Stimulated activated CD8-positive, alpha-beta memory T cell treated with anti-CD3 and anti-CD28 coated beads, Interleukin-15, amount 100 ng/mL, for 1 hour (primary cell): Measurements from ENCODE around the gene NPR3.

Experiments
- DNase-seq: peaks from one replicate; pipeline ENCODE4 v3.0.0-alpha.2; 2020; ENCODE audit warnings: low read depth

Gene NPR3

DNA sequence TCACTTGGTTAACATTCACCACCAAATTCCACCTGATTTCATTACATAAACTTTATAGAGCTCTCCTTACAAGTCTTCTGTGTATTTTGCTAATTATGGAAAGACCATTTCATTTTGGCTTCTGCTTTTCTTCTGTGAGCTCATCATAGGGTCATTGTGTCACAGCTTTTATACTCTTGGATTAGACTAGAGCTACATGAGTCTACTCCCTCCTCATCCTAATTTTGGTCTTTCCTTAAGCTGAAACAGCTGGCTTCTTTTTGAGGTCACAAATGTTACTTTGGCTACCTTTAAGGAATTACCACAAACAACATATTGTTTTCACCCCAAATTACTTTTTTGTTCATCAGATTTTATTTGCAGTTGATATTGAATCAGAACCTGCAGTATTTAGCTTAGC lies 103.0 kb downstream of the NPR3 start:
- DNase-seq: no peak

DNA sequence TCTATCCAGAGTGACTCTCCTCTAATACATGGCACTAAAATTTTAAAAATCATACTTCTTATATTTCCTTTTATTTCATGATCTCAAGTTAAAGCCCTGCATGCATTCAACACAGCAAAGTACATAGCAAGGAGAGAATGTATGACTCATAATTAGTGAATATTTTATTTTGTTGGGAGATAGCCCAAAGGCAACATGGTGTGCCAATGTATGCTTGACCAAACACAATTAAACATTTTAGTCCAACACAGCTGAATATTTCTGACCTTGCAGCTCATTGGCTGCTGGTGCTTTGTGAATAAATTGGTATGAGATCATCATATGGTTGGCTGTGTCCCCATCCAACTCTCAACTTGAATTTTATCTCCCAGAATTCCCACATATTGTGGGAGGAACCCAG lies 103.5 kb downstream of the NPR3 start:
- no peak for DNase-seq

DNA sequence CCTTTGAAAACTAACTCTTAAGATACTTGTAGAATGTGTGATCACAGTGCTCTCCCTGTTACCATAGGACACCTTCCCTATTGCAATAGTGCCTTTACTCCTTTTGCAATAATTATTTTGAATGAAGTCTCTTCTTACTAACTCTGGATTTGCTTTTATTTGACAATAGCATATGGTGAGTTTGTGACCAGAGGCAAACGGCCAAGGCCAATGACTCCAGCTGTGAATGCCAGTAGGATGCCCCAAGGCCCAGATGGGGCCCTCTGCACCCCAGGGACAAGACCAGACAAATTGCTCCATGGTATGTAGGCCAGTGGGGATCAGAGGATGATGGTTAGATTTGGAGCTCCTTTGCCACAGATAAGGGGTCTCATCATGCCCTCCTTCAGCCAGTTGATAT lies 116.9 kb downstream of the NPR3 start:
- no peak for DNase-seq

DNA sequence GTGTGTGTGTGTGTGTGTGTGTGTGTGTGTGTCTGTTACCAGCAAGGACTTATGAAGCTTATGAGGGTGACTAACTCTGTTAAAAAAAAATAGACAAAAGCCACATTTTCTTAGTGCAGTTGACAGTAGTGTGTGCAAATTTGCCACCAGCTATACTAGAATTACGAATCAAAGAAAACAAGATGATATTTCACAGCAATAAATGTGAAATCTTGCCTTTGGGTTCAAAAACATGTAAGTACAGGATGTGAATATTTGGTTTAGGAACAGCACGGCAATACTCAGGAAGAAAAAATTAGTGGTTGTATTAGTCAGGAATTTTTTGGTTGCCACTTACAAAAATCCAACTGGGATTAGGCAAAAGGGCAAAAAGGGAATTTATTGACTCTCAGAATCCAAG lies 117.4 kb downstream of the NPR3 start:
- DNase-seq: no peak

DNA sequence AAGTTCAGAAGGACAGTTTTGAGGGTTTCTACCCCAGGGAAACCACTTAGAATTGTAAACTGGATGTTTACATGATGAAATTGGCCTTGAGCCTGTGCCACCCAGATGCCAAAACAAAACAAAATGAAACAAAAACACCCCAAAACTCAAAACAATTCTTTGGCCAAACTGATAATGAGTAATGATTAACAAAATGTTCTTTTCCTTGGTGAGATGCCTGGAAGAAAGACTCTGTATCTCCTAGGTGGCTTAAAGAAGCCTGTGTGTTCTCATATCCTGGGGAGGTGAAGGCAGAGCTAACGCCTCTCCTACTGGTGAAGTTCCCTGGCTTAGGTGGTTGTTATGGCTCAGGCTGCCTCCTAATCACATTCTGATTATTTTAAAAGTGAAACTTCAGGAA lies 120.5 kb downstream of the NPR3 start:
- DNase-seq: no peak

DNA sequence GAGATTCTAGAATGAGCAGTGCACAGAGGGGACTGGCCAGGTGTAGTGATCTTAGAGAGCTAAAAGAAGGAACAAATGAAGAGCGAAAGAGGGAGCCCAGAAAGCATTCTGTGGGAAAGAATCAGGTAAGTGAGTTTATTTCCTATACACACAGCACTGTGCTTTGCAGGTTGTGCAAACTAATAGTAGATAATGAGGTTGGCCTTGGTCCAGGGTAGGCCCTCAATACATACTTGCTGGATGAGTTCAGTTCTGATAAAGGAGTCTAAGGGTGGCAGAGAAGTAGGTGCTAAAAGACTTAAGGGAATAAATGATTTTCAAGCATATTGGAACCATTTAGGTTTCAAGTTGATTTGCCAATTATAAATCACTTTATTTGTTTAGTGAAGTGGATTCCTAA lies 122.0 kb downstream of the NPR3 start:
- no peak for DNase-seq

DNA sequence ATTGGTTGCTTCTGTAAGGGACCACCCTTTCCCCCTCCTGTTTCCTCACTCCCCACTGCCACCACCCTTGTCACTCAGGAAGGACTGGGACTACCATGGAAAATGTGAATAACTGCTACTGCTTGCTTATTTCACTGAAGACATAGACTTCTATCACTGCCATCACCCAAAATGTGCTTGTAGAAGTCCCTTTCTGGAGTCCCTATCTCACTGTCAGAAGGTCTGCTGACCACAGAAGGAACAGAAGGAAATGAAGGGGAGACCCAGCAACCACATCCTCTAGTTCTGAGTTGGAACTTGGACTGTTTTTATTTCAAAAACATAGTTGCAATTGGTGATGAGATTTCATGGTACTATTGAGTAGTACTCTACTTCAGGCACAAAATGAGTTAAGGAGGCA lies 122.5 kb downstream of the NPR3 start:
- no peak for DNase-seq

DNA sequence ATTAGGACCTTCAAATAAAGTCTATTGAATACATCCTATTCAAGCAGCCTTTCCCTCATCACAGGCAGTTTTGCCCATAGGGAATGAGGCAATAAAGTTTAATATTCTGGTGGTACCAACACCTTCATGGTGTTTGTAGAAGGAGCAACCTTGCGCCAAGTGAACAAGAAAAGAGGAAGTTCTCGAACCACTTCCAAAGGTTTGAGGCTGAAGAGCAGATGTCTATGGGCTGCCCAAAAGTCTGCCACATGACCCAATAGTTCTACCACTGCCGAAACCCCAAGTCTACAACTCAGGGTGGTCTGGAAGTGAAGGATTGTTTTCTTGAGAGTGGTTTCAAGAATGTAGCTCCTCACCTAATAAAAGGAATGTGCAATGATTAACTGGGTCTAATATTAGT lies 123.1 kb downstream of the NPR3 start:
- DNase-seq: no peak

DNA sequence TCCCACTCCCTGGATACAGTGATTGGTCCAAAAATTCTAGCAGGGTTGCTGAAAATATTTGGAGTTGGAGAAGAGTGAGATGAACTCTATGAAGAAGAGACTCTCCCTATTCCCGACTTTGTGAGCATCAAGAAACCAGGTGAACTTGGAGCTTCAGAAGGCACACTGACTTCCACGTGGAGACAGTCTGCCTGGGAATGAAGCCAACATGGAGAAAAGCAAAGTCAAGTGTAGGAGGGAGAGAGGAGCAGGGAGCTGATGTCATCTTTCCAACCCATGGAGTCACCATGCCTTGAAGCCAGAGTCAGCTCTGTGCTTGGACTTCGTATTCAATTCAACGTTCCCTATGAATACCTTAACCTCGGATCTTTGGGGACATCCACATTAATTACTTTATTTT lies 125.1 kb downstream of the NPR3 start:
- no peak for DNase-seq

DNA sequence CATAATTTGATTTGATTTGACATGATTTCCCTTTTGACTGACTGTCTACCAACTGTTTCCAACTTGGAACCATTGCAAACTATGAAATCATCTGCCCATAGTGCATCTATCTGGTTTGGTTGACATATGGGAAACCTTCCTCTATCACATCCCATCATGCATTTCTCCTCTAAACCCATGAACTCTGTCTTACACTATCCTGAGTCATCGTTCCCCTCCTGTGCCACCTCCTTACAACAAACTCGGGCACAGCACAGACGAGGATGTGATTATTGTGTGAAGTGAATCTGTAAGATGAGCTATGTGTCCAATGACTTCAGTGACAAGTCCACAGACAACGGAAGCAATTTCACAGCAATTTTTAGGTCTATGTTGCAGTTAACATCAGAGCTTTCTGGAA lies 126.1 kb downstream of the NPR3 start:
- no peak for DNase-seq

DNA sequence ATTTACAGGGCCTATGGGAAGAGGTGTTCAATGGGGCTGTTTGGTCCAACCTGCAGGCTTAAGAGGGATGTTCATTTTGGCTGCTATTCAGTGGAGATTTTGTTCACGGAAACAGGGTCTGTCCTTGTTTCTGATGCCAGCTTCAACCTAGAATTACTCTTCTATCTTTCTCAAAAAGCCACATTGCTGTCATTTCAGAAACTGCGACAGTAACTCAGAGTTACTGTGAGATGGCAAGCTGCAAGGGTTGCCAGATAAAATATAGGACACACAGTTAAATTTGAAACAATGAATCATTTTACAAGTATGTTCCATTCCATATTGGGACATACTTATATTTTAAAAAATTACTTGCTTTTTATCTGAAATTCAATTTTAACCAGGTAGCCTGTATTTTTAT lies 128.0 kb downstream of the NPR3 start:
- no peak for DNase-seq

DNA sequence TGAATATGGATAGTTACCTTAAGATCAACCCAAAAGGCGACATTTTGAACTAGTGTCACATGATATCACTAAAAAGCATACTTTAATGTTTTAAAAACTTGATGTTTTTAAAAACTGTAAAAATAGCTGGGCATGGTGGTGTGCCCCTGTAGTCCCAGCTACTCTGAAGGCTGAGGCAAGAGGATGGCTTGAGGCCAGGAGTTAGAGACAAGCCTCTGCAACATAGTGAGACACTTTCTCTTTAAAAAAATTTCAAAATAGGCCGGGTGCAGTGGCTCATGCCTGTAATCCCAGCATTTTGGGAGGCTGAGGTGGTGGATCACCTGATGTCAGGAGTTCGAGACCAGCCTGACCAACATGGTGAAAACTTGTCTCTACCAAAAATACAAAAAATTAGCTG lies 129.5 kb downstream of the NPR3 start:
- DNase-seq: no peak
